ELR (cell line): ENCODE measurements around the gene ARHGAP10.
A peak's percentile ranks its signal among the peaks of the same experiment; 100 is the strongest.
"Not testable (repeated sequence)": the region's sequence is repeated elsewhere in the genome, so short reads cannot be mapped to it uniquely, and the experiment has no call there.

Experiments
- DNase-seq: peaks from one replicate; pipeline ENCODE4 v3.0.0-alpha.2; 2015; ENCODE audit warnings: low read depth

Gene ARHGAP10

GRCh38 chr4:147985376-147985775, 253.5 kb downstream of the ARHGAP10 start:
- DNase-seq = no peak

GRCh38 chr4:147987252-147987651, 255.4 kb downstream of the ARHGAP10 start:
- DNase-seq = no peak

- DNase-seq = no peak
Observed at GRCh38 chr4:147991543-147992283, 259.8 kb downstream of the ARHGAP10 start.

- DNase-seq = no peak
Observed at GRCh38 chr4:147994076-147994475, 262.2 kb downstream of the ARHGAP10 start.

- no peak for DNase-seq
Observed at GRCh38 chr4:147994491-147995385, 262.9 kb downstream of the ARHGAP10 start.

GRCh38 chr4:147996859-147997258, 265.0 kb downstream of the ARHGAP10 start:
- DNase-seq = no peak

- not testable (repeated sequence) for DNase-seq
Observed at GRCh38 chr4:148000038-148000437, 268.1 kb downstream of the ARHGAP10 start.

- DNase-seq = no peak
Observed at GRCh38 chr4:148004228-148004857, 272.5 kb downstream of the ARHGAP10 start.

GRCh38 chr4:148006001-148006400, 274.1 kb downstream of the ARHGAP10 start:
- no peak for DNase-seq

- peak; percentile 97 for DNase-seq
Observed at GRCh38 chr4:148007314-148007760, 275.4 kb downstream of the ARHGAP10 start.

- DNase-seq = peak; percentile 27
Observed at GRCh38 chr4:148007792-148008191, 275.9 kb downstream of the ARHGAP10 start.

GRCh38 chr4:148015058-148015457, 283.2 kb downstream of the ARHGAP10 start:
- DNase-seq = no peak

- DNase-seq = no peak
Observed at GRCh38 chr4:148015468-148015867, 283.6 kb downstream of the ARHGAP10 start.

- DNase-seq = no peak
Observed at GRCh38 chr4:148016063-148016637, 284.3 kb downstream of the ARHGAP10 start.

GRCh38 chr4:148017801-148018200, 285.9 kb downstream of the ARHGAP10 start:
- no peak for DNase-seq

GRCh38 chr4:148021686-148022085, 289.8 kb downstream of the ARHGAP10 start:
- DNase-seq = no peak

GRCh38 chr4:148022975-148023374, 291.1 kb downstream of the ARHGAP10 start:
- DNase-seq = no peak

GRCh38 chr4:148023512-148024181, 291.8 kb downstream of the ARHGAP10 start:
- DNase-seq = no peak

GRCh38 chr4:148025981-148026380, 294.1 kb downstream of the ARHGAP10 start:
- peak; percentile 19 for DNase-seq

GRCh38 chr4:148027201-148027600, 295.3 kb downstream of the ARHGAP10 start:
- no peak for DNase-seq

- DNase-seq = no peak
Observed at GRCh38 chr4:148029781-148030180, 297.9 kb downstream of the ARHGAP10 start.
